HUES64 (cell line): ENCODE data around the gene LPIN1.

Source experiments
- H3K27ac ChIP-seq: 2 replicates; pipeline ENCODE4 v1.7.0; 2013; ENCODE audit warnings: low read depth, low read length, inconsistent platforms
- H3K27me3 ChIP-seq: 2 replicates; pipeline ENCODE4 v1.6.1; 2013; ENCODE audit warnings: mild to moderate bottlenecking, low read length; ENCODE audit not compliant: insufficient read depth
- H3K36me3 ChIP-seq: 2 replicates; pipeline ENCODE4 v1.6.1; 2013; ENCODE audit warnings: mild to moderate bottlenecking, low read length; ENCODE audit not compliant: insufficient read depth
- H3K4me1 ChIP-seq: 2 replicates; pipeline ENCODE4 v1.6.1; 2013; ENCODE audit warnings: mild to moderate bottlenecking, low read length, moderate library complexity; ENCODE audit not compliant: insufficient read depth
- H3K4me3 ChIP-seq: 2 replicates; pipeline ENCODE4 v1.5.1; 2013; ENCODE audit warnings: mild to moderate bottlenecking, low read length, moderate library complexity
- H3K9ac ChIP-seq: 2 replicates; pipeline ENCODE4 v1.6.1; 2013; ENCODE audit warnings: mild to moderate bottlenecking, low read depth, low read length
- H3K9me3 ChIP-seq: 2 replicates; pipeline ENCODE4 v1.6.1; 2013; ENCODE audit warnings: low read depth, low read length; ENCODE audit not compliant: insufficient read depth
- WGBS: fragments of 150-250, 120-280 bp; methylation state at CpG from one replicate; pipeline ENCODE4 v1.1.7; 2013; ENCODE audit warnings: missing lambda C conversion rate; 5-methylcytosine and 5-hydroxymethylcytosine counted together

The LPIN1 gene

DNA sequence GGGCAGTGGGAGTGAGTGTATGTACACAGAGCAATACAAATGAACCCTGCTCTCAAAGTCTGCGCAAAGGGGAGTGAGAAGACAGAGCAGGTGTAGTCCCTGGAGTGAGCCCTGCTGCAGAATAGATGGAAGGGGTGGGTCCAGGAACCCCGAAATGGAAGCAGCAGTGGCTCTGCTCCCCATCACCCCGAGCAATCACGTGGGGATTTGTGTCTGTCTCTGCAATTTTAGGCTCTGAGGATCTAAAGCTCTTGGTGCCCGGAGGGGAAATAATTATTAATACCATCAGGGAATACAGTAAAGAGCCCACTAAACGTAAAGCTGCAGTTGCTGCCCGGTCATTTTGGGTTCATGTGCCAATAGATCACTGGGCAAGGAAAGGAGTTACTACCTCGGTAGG is 118.3 kb downstream of the LPIN1 start:
- Histone ChIP-seq H3K4me1 (peaks cover 8% of the 10 kb centered on the region), H3K27me3 (no peaks in the 10 kb centered on the region), H3K9ac (no peak overlapping the region), H3K9me3 (peaks cover 4% of the 10 kb centered on the region; the same call in 1 of the 2 replicates), H3K4me3 (no peak overlapping the region), H3K27ac (no peak overlapping the region), H3K36me3 (no peaks in the 10 kb centered on the region)
- 96% methylated on average over 8 of the region's 8 CpGs for WGBS

DNA sequence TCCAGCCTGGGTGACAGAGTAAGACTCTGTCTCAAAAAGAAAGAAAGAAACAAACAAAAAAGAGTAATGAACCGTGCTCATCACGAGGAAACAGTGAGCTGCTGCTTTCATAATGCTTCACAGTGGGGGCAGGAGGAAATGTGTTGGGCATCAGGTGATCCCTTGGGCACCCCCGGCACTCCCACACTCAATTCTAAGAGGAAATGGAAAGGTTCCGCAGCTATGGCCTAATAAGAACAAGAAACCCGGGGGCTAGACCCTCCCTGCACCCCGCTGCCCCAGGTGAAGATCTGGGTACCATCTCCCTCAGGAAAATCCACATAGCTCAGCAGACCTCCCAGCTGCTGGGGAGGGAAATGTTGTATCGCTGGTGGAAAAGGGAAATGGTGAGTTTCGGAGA is 118.9 kb downstream of the LPIN1 start:
- peaks cover 8% of the 10 kb centered on the region for H3K4me1 ChIP-seq
- no peaks in the 10 kb centered on the region for H3K36me3 ChIP-seq
- H3K27ac ChIP-seq = no peak overlapping the region
- H3K27me3 ChIP-seq = no peaks in the 10 kb centered on the region
- H3K4me3 ChIP-seq = no peak overlapping the region
- WGBS = 93% methylated on average over 8 of the region's 8 CpGs
- no peaks in the 10 kb centered on the region for H3K9me3 ChIP-seq
- no peak overlapping the region for H3K9ac ChIP-seq

DNA sequence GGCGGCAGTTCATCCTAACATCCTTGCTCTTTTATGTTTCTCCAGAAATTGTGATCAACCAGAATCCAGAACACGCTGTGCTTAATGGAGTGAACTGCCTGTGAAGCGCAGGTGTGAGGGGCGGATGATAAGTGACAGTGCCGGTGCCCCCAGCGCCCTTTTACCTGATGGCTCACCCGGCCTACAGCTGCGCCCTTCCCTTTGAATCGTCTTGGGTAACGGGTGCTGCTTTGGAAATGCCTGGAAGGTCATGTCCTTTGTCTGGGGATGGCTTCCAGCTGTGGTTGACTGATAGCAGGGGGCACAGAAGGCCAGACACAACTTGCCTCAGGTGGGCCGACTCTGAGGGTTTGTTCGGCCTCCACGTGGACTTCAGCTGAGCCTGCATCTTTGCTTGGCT is 119.4 kb downstream of the LPIN1 start:
- no peaks in the 10 kb centered on the region for H3K9me3 ChIP-seq
- no peak overlapping the region for H3K4me3 ChIP-seq
- H3K9ac ChIP-seq = no peak overlapping the region
- H3K27ac ChIP-seq = no peak overlapping the region
- no peaks in the 10 kb centered on the region for H3K27me3 ChIP-seq
- no peaks in the 10 kb centered on the region for H3K36me3 ChIP-seq
- H3K4me1 ChIP-seq = peaks cover 8% of the 10 kb centered on the region
- WGBS = 92% methylated on average over 13 of the region's 13 CpGs

DNA sequence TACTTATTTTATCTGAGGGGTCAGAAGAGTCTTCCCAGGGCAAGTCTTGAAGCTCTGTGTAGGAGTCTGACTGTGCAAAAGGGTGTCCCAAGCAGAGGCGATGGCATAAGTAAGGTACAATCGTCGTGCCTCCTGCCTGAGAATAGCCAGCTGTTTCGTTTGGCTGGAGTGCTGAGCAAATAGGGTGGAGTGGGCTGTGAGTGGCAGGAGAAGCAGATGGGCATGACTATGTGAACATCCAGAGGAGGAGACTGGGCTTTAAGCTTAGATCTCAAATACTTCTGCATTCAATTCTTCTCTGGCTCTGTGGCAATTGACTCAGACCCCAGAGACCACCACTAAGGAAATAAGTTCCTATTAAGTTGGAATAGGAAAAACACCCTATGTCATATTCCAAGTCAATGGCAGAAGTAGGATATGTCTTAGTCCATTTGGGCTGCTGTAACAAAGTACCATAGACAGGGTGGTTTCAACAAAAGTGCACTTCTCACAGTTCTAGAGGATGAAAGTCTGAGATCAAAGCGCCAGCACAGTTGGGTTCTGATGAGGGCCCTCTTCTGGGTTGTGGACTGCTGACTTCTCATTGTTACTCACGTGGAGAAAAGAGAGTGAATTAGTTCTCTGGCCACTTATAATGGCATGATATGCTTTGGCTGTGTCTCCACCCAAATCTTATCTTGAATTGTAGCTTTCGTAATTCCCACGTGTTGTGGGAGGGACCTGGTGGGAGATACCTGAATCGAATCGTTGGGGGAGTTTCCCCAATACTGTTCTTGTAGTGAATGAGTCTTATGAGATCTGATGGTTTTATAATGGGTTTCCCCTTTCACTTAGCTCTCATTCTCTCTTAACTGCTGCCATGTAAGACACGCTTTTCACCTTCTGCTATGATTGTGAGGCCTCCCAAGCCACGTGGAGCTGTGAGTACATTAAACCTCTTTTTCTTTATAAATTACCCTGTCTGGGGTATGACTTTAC is 120.2 kb downstream of the LPIN1 start:
- Histone ChIP-seq H3K27ac (no peak overlapping the region), H3K4me3 (no peak overlapping the region)

DNA sequence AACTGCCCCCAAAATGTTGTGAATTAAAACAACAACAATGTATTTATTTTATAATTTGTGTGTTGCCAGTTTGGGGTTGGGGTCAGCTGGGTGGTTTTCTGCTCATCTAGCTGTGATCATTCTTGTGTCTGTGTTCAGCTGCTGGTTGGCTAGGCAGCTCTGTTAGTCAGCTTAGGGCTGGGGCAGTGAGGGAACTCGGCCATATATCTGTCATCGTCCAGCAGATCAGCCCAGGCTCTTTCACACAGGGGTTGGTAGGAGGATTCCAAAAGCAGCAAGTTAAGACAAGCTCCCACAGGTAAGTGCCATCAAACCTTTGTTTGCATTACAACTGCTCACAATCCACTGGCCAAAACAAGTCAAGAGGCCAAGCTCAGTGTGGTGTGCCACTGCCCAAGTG is 121.5 kb downstream of the LPIN1 start:
- 87% methylated on average over 2 of the region's 2 CpGs for WGBS
- H3K36me3 ChIP-seq = no peaks in the 10 kb centered on the region
- no peaks in the 10 kb centered on the region for H3K9me3 ChIP-seq
- H3K4me1 ChIP-seq = peaks cover 8% of the 10 kb centered on the region
- H3K9ac ChIP-seq = no peak overlapping the region
- no peaks in the 10 kb centered on the region for H3K27me3 ChIP-seq
- no peak overlapping the region for H3K4me3 ChIP-seq
- H3K27ac ChIP-seq = no peak overlapping the region

More for the DNA sequence above, 120.2 kb downstream of the LPIN1 start:
- H3K27me3 ChIP-seq = no peaks in the 10 kb centered on the region
- H3K4me1 ChIP-seq = peaks cover 8% of the 10 kb centered on the region
- H3K36me3 ChIP-seq = no peaks in the 10 kb centered on the region
- no peaks in the 10 kb centered on the region for H3K9me3 ChIP-seq
- H3K9ac ChIP-seq = no peak overlapping the region
- 92% methylated on average over 12 of the region's 12 CpGs for WGBS

DNA sequence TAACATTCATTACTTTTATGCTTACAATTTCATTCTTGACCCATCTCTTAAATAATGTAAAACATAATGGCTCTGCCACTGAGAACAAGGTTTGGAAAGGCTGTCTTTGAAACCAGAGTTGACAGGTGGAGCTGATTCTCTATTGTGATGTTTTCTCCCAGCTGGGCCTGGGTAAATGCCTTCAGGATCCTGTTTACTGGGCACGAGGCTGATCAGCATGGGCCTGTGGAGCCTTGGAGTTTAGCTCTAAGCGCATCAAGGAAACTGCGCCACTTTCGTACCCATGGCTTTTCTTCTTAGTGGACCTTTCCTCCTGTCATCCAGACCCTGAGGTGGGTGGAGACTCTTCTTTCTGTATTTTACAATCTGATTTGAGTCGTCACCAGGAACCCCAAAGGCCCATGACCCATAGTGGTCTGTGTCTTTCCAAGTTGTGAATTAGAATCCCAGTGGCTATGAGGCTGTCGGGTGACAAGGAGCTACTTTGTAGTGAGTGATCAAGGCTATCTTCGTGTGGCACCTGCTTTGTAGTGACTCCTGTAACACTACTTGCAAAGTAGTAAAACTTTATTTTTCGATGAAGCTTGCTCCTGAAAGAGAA is 123.1 kb downstream of the LPIN1 start:
- no peak overlapping the region for H3K9ac ChIP-seq
- H3K4me1 ChIP-seq = peaks cover under 1% of the 10 kb centered on the region
- no peak overlapping the region for H3K27ac ChIP-seq
- no peaks in the 10 kb centered on the region for H3K9me3 ChIP-seq
- H3K36me3 ChIP-seq = no peaks in the 10 kb centered on the region
- WGBS = 88% methylated on average over 8 of the region's 8 CpGs
- H3K27me3 ChIP-seq = no peaks in the 10 kb centered on the region
- H3K4me3 ChIP-seq = no peak overlapping the region

DNA sequence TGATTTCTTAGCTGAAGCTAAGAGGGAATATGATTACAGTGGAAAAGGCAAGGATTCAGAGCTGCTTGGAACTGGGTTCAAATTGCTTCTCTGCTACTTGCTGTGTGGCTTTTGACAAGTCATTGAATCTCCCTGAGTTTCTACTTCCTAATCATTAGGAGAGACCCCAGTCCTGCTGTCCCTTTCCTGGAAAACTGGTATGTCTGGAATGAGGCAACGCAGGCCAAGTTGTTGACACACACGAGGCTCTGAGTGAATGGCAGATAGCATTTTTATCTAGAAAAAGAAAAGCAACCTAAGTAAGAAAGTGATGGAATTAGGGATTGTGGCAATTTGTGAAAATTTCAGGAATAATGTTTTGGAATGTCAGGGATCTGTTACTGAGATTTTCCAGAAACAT is 123.6 kb downstream of the LPIN1 start:
- WGBS = 59% methylated on average over 2 of the region's 2 CpGs
- Histone ChIP-seq H3K27me3 (no peaks in the 10 kb centered on the region), H3K4me3 (no peak overlapping the region), H3K9me3 (no peaks in the 10 kb centered on the region), H3K36me3 (no peaks in the 10 kb centered on the region), H3K9ac (no peak overlapping the region), H3K4me1 (no peaks in the 10 kb centered on the region; the same call in 1 of the 2 replicates), H3K27ac (no peak overlapping the region)

DNA sequence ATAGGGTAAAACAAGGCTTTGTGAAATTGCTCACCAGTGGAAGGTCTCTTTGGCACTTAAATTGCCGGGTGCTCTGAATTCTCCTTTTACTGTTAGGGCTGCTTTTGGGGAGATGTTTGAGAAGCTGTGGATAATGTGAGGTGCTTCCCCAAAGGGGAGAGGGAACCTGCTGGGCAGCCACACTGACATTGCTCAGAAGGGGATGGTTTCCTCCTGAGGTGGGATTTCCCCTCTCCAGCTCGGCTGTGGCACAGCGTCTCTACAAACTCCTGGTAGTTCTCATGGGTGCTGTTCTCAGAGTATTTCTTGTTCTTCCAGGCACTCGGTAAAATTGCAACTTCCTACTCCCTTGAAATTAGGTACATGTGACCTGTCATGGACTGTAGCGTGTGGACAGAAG is 124.2 kb downstream of the LPIN1 start:
- H3K9me3 ChIP-seq = no peaks in the 10 kb centered on the region
- no peaks in the 10 kb centered on the region for H3K27me3 ChIP-seq
- no peak overlapping the region for H3K27ac ChIP-seq
- no peak overlapping the region for H3K9ac ChIP-seq
- no peak overlapping the region for H3K4me3 ChIP-seq
- H3K4me1 ChIP-seq = no peaks in the 10 kb centered on the region; the same call in 1 of the 2 replicates
- 91% methylated on average over 5 of the region's 5 CpGs for WGBS
- H3K36me3 ChIP-seq = no peaks in the 10 kb centered on the region

DNA sequence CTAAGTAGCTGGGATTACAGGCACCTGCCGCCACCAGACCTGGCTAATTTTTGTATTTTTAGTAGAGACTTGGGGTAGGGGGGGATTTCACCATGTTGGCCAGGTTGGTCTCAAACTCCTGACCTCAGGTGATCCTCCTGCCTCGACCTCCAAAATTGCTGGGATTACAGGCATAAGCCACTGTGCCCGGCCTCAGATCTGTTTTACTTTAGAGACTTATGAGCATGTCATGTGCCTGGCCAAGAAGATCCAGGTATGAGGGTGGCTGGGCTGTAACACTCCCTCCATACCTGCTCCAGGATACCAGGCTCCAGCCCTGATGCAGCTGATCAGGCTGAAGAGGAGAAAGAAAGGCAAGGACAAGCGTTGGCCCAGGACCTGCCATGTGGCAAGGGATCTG is 125.0 kb downstream of the LPIN1 start:
- 98% methylated on average over 3 of the region's 4 CpGs for WGBS

DNA sequence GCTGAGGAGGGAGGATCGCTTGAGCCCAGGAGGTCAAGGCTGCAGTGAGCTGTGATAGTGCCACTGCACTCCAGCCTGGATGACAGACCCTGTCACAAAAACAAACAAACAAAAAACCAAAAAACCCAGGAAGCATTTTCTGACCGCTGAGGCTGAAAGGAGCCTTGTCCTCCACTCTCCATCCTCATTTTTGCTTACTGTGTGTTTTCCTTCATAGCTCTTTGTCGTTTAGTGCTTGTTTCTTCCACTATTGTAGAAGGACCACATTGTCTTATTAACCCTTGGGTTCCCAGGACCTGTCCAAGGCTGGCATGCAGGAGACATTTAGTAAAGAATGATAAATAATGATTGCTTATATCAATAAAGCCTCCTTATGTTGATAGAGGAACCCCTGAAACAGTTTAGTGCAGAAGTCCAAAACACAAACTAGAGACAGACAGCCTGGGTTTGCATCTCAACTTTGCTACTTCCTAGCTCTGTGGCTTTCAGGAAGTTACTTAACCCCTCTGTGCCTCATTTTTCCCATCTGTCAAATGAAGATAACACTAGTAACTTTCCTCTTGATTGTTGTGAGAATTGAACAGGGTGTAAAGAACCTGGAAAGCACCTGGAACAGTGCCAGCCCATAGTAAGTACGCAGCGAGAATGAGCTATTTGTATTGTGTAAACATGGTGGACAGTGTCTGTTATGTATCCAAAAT is 126.0 kb downstream of the LPIN1 start:
- Histone ChIP-seq H3K27me3 (no peaks in the 10 kb centered on the region), H3K9ac (no peak overlapping the region), H3K36me3 (no peaks in the 10 kb centered on the region), H3K4me1 (no peaks in the 10 kb centered on the region; the same call in 1 of the 2 replicates), H3K9me3 (no peaks in the 10 kb centered on the region), H3K4me3 (no peak overlapping the region), H3K27ac (no peak overlapping the region)
- WGBS = 90% methylated on average over 5 of the region's 5 CpGs

More for the DNA sequence above, 125.0 kb downstream of the LPIN1 start:
- H3K4me3 ChIP-seq = no peak overlapping the region
- no peaks in the 10 kb centered on the region for H3K9me3 ChIP-seq
- no peaks in the 10 kb centered on the region for H3K27me3 ChIP-seq
- H3K36me3 ChIP-seq = no peaks in the 10 kb centered on the region
- no peaks in the 10 kb centered on the region; the same call in 1 of the 2 replicates for H3K4me1 ChIP-seq
- H3K27ac ChIP-seq = no peak overlapping the region
- H3K9ac ChIP-seq = no peak overlapping the region

DNA sequence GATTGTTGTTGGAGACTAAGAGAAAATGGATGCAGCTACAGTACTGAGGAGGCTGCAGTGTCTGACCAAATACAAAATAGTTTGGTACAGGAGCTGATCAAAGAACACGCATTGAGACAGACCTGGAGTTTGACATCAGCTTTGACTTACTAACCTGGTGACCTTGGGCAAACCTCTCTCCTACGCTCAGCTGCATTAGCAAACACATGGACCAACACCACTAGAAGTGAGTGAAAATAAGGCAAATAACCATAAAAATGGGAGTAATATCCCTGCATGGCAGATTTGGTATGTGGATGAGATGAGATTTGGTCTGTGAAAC is 126.5 kb downstream of the LPIN1 start:
- H3K27ac ChIP-seq = no peak overlapping the region
- no peak overlapping the region for H3K4me3 ChIP-seq
- no peaks in the 10 kb centered on the region for H3K9me3 ChIP-seq
- no peak overlapping the region for H3K9ac ChIP-seq
- WGBS = 95% methylated on average over 2 of the region's 2 CpGs
- no peaks in the 10 kb centered on the region; the same call in 1 of the 2 replicates for H3K4me1 ChIP-seq
- no peaks in the 10 kb centered on the region for H3K27me3 ChIP-seq
- H3K36me3 ChIP-seq = no peaks in the 10 kb centered on the region
